ENCODE results near the gene SPATA3.
A peak's percentile ranks its signal among the peaks of the same experiment; 100 is the strongest.
"Not testable (repeated sequence)": the region's sequence is repeated elsewhere in the genome, so short reads cannot be mapped to it uniquely, and the experiment has no call there.

Gene SPATA3

GRCh38 chr2:230957756-230958391 is 38.0 kb upstream of the SPATA3 start:
- Mint-ChIP-seq H3K27ac (peak overlapping the region; percentile 70), H3K9me3 (peaks cover 1% of the 10 kb centered on the region), H3K4me3 (peak overlapping the region; percentile 91), H3K27me3 (peaks cover 24% of the 10 kb centered on the region), H3K4me1 (peaks cover 13% of the 10 kb centered on the region), H3K36me3 (peaks cover 2% of the 10 kb centered on the region)
- ATAC-seq (ENCODE audit: low read depth) (no peak), DNase-seq (ENCODE audit: low spot score in 2 of 2) (no peak)

DNA sequence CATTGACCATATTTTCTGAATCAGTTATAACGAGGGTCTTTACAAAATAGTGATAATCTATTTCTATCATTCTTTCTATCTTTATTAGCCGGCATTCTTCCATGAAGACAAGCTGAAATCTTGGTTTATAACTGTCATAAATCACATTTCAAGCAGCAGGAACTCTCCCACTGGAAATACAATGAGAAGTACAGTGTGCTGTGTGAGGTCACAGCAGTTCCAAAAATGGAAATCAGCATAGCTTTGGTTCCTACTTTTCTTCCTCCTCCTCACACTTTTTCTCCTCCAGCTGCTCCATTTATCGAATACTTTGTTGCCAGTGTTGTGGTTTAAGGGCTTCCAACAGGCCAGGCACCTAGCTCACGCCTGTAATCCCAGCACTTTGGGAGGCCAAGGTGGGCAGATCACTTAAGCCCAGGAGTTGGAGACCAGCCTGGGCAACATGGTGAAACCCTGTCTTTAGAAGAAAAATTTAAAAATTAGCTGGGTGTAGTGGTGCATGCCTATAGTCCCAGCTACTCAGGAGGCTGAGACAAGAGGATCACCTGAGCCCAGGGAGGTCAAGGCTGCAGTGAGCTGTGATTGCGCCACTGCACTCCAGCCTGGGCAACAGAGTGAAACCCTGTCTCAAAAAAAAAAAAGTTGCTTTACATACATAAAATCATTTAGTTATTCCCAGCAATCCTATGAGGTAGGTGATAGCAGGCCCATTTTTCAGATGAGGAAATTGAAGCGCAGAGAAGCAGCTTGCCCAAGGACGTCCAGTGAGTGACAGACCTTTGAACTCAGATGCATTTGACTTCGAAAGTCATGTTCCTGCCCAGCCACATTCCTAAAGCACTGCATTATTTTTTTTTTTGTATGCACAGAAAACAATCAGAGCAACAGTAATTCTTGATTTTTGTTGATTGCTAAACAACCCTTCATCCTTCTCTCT is 36.8 kb upstream of the SPATA3 start:
- ATAC-seq (ENCODE audit: low read depth), result no peak
- H3K36me3 Mint-ChIP-seq, result no peaks in the 10 kb centered on the region
- H3K9me3 Mint-ChIP-seq, result no peaks in the 10 kb centered on the region
- H3K27ac Mint-ChIP-seq, result no peak overlapping the region
- peaks cover 22% of the 10 kb centered on the region for H3K27me3 Mint-ChIP-seq
- no peak for DNase-seq (ENCODE audit: low spot score in 2 of 2)
- H3K4me3 Mint-ChIP-seq, result no peak overlapping the region
- peaks cover 13% of the 10 kb centered on the region for H3K4me1 Mint-ChIP-seq

- no peak overlapping the region for H3K27ac Mint-ChIP-seq
- no peak overlapping the region for H3K4me3 Mint-ChIP-seq
- no peaks in the 10 kb centered on the region for H3K9me3 Mint-ChIP-seq
- no peak for ATAC-seq (ENCODE audit: low read depth)
- H3K4me1 Mint-ChIP-seq, result peaks cover 13% of the 10 kb centered on the region
- peaks cover 20% of the 10 kb centered on the region for H3K27me3 Mint-ChIP-seq
- no peaks in the 10 kb centered on the region for H3K36me3 Mint-ChIP-seq
- no peak for DNase-seq (ENCODE audit: low spot score in 2 of 2)
These were observed 35.9 kb upstream of the SPATA3 start for GRCh38 chr2:230960026-230960425.

- DNase-seq (ENCODE audit: low spot score in 2 of 2) (no peak), ATAC-seq (ENCODE audit: low read depth) (no peak)
- Mint-ChIP-seq H3K27me3 (peaks cover 17% of the 10 kb centered on the region), H3K9me3 (no peaks in the 10 kb centered on the region), H3K27ac (no peak overlapping the region), H3K4me3 (no peak overlapping the region), H3K4me1 (peaks cover 13% of the 10 kb centered on the region), H3K36me3 (no peaks in the 10 kb centered on the region)
These were observed 34.8 kb upstream of the SPATA3 start for GRCh38 chr2:230961091-230961491.

DNA sequence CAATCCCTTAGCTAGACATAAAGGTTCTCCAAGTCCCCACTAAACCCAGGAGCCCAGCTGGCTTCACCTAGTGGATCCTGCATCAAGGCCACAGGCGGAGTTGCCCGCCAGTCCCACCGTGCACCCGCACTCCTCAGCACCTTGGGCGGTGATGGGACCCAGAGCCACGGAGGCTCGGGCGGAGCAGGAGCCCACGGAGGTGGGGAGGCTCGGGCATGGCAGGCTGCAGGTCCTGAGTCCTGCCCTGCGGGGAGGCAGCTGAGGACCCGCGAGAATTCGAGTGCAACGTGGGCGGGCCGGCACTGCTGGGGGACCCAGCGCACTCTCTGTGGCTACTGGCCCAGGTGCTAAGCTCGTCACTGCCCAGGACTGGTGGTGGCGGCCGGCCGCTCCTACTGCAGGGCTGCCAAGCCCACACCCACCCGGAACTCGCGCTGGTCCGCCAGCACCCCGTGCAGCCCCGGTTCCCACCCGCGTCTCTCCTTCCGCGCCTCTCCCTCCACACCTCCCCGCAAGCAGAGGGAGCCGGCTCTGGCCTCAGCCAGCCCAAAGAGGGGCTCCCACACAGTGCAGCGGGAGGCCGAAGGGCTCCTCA is 31.7 kb upstream of the SPATA3 start:
- H3K9me3 Mint-ChIP-seq, result no peaks in the 10 kb centered on the region
- H3K36me3 Mint-ChIP-seq, result no peaks in the 10 kb centered on the region
- DNase-seq (ENCODE audit: low spot score in 2 of 2) (no peak), ATAC-seq (ENCODE audit: low read depth) (no peak)
- H3K4me3 Mint-ChIP-seq, result no peak overlapping the region
- H3K27ac Mint-ChIP-seq, result no peak overlapping the region
- H3K4me1 Mint-ChIP-seq, result peaks cover 5% of the 10 kb centered on the region
- H3K27me3 Mint-ChIP-seq, result no peaks in the 10 kb centered on the region

DNA sequence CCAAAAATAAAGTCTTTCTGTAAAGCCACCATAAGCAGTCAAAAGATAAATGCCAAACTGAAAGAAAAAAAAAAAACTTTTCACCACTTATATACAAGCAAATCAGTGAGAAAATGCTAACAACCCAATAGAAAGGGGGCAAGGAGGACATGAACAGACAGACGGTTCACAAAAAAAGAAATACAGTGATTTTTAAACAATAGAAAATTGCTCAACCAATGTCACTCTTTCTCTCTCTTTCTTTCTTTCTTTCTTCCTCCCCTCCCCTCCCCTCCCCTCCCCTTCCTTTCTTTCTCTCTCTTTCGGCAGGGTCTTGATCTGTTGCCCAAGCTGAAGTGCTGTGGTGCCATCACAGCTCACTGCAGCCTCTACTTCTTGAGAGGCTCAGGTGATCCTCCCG is 28.8 kb upstream of the SPATA3 start:
- Mint-ChIP-seq H3K4me1 (peaks cover 10% of the 10 kb centered on the region), H3K36me3 (no peaks in the 10 kb centered on the region), H3K4me3 (no peak overlapping the region), H3K9me3 (no peaks in the 10 kb centered on the region), H3K27me3 (no peaks in the 10 kb centered on the region), H3K27ac (no peak overlapping the region)
- DNase-seq (ENCODE audit: low spot score in 2 of 2) (no peak), ATAC-seq (ENCODE audit: low read depth) (no peak)

DNA sequence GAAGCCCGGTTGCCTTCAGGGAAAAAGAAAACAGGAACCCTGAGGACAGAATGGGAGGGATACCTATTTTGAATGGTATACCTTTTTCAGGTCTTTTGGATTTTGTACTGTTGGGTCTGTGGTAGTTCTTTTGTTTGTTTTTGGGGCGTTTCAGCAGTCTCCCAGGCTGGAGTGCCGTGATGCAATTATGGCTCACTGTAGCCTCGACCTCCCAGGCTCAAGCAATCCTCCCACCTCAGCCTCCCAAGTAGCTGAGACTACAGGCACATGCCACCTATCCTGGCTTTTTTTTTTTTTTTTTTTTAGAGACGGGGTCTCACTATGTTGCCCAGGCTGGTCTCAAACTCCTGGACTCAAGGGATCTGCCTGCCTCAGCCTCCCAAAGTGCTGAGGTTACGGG is 27.6 kb upstream of the SPATA3 start:
- H3K36me3 Mint-ChIP-seq; DNase-seq (ENCODE audit: low spot score in 2 of 2); H3K4me1 Mint-ChIP-seq; H3K27me3 Mint-ChIP-seq; ATAC-seq (ENCODE audit: low read depth); H3K9me3 Mint-ChIP-seq: not testable (repeated sequence)
- Mint-ChIP-seq H3K27ac (peak overlapping the region; percentile 83), H3K4me3 (peak overlapping the region; percentile 84)

DNA sequence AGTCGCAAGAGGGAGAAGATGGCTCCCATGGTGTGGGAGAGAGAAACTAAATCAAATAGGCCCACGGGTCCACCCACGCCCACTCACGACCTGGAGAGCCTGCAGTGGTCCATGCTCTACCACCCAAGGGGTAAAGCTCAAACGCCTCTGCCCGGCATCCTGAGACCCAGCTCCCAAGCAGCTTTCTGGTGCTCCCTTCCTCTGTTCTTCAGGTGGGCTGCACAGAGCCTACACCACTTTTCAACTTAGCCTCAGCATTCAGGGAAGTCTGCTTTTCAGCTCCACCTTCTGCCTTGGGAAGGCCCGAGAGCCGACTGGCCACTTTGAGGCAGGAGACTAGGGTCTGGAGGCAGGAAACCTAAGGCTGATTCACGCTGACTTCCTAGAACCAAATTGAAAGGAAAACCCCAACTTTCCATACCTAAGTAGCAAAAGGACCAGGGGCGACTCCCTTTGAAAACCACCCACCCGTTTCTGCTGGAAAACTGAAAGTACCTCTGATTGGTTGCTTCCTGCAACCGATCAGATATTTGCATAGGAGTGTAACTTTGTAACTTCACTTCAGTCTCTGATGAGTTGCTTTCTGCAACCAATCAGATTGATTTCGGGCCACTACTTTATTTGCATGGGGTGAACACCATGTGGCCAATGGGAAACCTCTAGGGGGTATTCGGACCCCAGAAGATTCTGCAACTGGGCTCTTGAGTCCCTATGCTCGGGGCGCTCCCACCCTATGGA is 26.8 kb upstream of the SPATA3 start:
- no peaks in the 10 kb centered on the region for H3K27me3 Mint-ChIP-seq
- no peaks in the 10 kb centered on the region for H3K9me3 Mint-ChIP-seq
- H3K27ac Mint-ChIP-seq, result peak overlapping the region; percentile 83
- peak overlapping the region; percentile 84 for H3K4me3 Mint-ChIP-seq
- ATAC-seq (ENCODE audit: low read depth) (peak; percentile 51), DNase-seq (ENCODE audit: low spot score in 2 of 2) (no peak)
- H3K4me1 Mint-ChIP-seq, result peaks cover 15% of the 10 kb centered on the region
- no peaks in the 10 kb centered on the region for H3K36me3 Mint-ChIP-seq

DNA sequence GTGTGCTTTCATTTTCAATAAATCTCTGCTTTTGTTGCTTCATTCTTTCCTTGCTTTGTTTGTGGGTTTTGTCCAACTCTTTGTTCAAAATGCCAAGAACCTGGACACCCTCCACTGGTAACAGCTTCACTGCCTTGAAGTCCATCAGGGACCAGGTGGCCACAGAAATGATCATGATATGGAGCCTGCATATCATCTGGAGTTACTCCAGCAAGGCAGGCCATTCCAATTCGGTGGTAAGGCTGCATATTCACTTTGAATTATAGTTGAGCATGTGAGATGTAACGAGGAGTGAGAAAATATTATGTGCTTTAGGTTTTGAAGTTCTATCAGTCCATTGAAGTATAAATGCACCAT is 26.3 kb upstream of the SPATA3 start:
- ATAC-seq (ENCODE audit: low read depth), result no peak
- H3K4me1 Mint-ChIP-seq, result peaks cover 19% of the 10 kb centered on the region
- no peak for DNase-seq (ENCODE audit: low spot score in 2 of 2)
- H3K27me3 Mint-ChIP-seq, result peaks cover under 1% of the 10 kb centered on the region
- H3K9me3 Mint-ChIP-seq, result no peaks in the 10 kb centered on the region
- no peaks in the 10 kb centered on the region for H3K36me3 Mint-ChIP-seq
- peak overlapping the region; percentile 84 for H3K4me3 Mint-ChIP-seq
- peak overlapping the region; percentile 83 for H3K27ac Mint-ChIP-seq

GRCh38 chr2:230972046-230972445 is 23.9 kb upstream of the SPATA3 start:
- Mint-ChIP-seq H3K27ac (no peak overlapping the region), H3K4me1 (peaks cover 32% of the 10 kb centered on the region), H3K4me3 (no peak overlapping the region), H3K27me3 (peaks cover 4% of the 10 kb centered on the region), H3K36me3 (no peaks in the 10 kb centered on the region), H3K9me3 (no peaks in the 10 kb centered on the region)
- ATAC-seq (ENCODE audit: low read depth) (no peak), DNase-seq (ENCODE audit: low spot score in 2 of 2) (no peak)

DNA sequence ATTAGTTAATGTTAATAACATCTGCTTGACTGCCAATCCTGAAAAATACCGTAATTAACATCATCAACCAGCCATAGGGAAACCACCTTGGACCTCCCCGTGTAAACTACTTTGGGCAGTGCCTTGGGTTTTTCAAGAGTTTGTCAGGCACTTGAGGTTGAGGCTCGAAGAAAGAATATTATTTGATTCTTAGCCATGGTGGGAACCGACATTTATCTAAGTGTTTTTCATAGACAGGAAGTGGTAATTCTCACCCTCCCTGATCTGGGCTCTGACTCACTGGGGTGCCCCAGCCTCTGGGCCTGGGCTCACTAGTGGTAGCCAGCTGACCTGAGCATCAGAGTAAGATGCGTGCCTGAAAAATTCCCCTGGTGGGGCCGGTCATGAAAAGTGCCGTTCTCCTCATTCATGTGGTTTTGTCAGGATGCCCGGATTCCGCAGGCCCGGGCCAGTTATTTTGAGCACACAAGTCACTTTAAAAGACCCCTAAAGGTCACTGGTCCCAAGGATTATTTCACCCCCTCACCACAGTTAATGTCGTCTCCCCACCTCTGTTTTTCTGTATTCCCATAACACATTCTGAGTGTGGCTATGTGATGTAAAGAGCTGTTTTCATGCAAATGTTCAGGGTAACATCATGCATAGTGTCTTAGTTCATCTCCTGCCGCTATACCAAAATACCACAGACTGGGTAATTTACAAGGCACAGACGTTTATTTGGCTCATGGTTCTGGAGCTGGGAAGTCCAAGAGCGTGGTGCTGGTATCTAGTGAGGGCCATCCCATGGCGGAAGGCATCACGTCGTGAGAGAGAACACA is 21.6 kb upstream of the SPATA3 start:
- Mint-ChIP-seq H3K4me1 (peaks cover 32% of the 10 kb centered on the region), H3K4me3 (peak overlapping the region; percentile 42), H3K27ac (peak overlapping the region; percentile 88), H3K27me3 (peaks cover 6% of the 10 kb centered on the region), H3K9me3 (no peaks in the 10 kb centered on the region), H3K36me3 (no peaks in the 10 kb centered on the region)
- DNase-seq (ENCODE audit: low spot score in 2 of 2) (peak in 1 of 2 donors; percentile 45), ATAC-seq (ENCODE audit: low read depth) (peak; percentile 84)

DNA sequence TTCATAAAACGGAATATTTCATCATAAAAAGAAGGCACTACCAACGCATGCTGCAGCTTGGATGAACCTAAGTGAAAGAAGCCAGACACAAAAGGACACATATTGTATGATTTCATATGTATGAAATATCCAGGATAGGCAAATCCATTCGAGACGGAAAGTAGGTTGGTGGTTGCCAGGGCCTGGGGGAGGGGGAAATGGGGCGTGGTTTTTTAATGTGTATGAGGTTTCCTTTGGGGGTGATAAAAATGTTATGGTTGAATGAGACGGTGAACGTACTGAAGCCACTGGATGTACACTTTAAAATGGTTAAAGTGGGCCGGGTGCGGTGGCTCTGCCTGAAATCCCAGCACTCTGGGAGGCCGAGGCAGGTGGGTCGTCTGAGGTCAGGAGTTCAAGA is 20.0 kb upstream of the SPATA3 start:
- Mint-ChIP-seq H3K4me3 (peak overlapping the region; percentile 61), H3K27ac (peak overlapping the region; percentile 88), H3K36me3 (no peaks in the 10 kb centered on the region), H3K9me3 (no peaks in the 10 kb centered on the region), H3K4me1 (peaks cover 33% of the 10 kb centered on the region), H3K27me3 (peaks cover 8% of the 10 kb centered on the region)
- DNase-seq (ENCODE audit: low spot score in 2 of 2) (no peak), ATAC-seq (ENCODE audit: low read depth) (no peak)

DNA sequence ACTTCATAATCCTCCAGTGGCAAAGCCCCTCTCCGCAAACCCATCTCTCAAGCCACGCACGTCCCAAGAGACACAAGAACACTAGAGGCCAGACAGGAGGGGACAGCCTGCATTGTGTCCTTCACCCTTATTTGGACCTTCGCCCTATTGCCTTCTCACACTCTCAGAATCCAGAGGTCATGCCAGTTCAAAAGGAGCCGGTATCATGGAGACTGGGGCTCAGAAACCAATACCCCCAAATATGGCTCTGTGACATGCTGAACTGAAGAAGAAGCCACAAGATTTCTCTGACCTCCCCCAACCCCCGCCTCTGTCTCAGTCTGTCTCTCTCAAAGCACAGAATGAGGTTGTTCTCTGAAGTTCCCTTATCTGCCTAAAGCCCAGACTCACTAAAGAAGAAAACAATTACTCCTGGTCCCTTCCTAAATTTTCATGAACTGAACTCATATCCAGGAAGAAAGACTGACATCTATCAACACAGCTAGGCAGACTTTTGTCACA is 19.2 kb upstream of the SPATA3 start:
- ATAC-seq (ENCODE audit: low read depth), result peak; percentile 14
- no peak for DNase-seq (ENCODE audit: low spot score in 2 of 2)
- H3K36me3 Mint-ChIP-seq, result no peaks in the 10 kb centered on the region
- no peaks in the 10 kb centered on the region for H3K9me3 Mint-ChIP-seq
- H3K4me1 Mint-ChIP-seq, result peaks cover 36% of the 10 kb centered on the region
- peak overlapping the region; percentile 88 for H3K27ac Mint-ChIP-seq
- H3K27me3 Mint-ChIP-seq, result peaks cover 10% of the 10 kb centered on the region
- H3K4me3 Mint-ChIP-seq, result no peak overlapping the region
